Activated naive CD4-positive, alpha-beta T cell treated with anti-CD3 and anti-CD28 coated beads, Interleukin-2, amount 10 ng/mL, durations not matched to agents 7 days and 5 days (primary cell): ENCODE measurements around the gene DNAH10.
"Not testable (repeated sequence)": the region's sequence is repeated elsewhere in the genome, so short reads cannot be mapped to it uniquely, and the experiment has no call there.

Source experiments
- CTCF ChIA-PET: fragments of 350-600 bp; sonication (Branson Sonifier 250); formaldehyde crosslinking; loops from one replicate; lab custom pipeline; 2021; ENCODE audit warnings: antibody characterized with exemption; lab: Charles Lee
- DNase-seq: peaks from one replicate; pipeline ENCODE4 v3.0.0-alpha.2; 2020
- H3K27ac Mint-ChIP-seq: one replicate; pipeline ENCODE4 v1.8.0; 2021; ENCODE audit warnings: mild to moderate bottlenecking, moderate library complexity, mixed read lengths
- H3K27me3 Mint-ChIP-seq: one replicate; pipeline ENCODE4 v1.8.0; 2021; ENCODE audit warnings: mild to moderate bottlenecking, mixed read lengths
- H3K36me3 Mint-ChIP-seq: one replicate; pipeline ENCODE4 v1.8.0; 2021; ENCODE audit warnings: mixed read lengths
- H3K4me1 Mint-ChIP-seq: one replicate; pipeline ENCODE4 v1.8.0; 2021; ENCODE audit warnings: mixed read lengths
- H3K4me3 Mint-ChIP-seq: one replicate; pipeline ENCODE4 v1.8.0; 2021; ENCODE audit warnings: mild to moderate bottlenecking, moderate library complexity, mixed read lengths
- H3K9me3 Mint-ChIP-seq: one replicate; pipeline ENCODE4 v1.8.0; 2021; ENCODE audit warnings: mixed read lengths

Gene DNAH10

DNA sequence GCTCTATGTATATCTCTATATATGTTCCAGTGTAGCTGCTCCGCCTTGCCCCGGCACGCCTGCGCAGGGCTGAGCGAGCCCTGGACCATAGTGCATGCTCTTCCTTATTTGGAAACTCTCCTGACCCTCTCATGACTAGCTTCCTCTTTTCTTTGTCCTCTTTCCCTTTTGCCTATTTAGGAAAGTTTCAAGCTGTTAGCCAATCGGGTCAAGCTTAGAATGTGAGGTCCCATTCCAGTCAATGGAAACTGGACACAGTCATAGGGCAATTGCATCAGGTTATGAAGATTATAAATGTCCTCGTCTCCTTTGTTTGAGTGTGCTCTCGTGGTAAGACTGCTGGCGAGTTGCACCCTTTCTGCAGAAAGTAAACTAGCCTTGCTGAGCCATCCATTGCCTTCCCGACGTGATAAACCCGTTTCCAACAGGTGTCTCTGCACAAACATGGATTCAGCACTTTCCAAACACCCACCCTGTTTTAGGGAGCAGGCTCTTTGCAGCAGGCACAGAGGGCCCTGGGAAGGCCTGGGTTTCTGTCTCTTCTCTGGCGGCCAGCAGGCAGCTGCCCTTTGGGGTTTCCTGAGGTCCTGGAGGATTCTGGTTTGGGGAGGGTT lies 179.6 kb downstream of the DNAH10 start:
- H3K36me3 Mint-ChIP-seq, result peaks cover 19% of the 10 kb centered on the region
- H3K27me3 Mint-ChIP-seq, result no peaks in the 10 kb centered on the region
- peaks cover 25% of the 10 kb centered on the region for H3K4me1 Mint-ChIP-seq
- peaks cover 3% of the 10 kb centered on the region for H3K9me3 Mint-ChIP-seq
- H3K4me3 Mint-ChIP-seq, result no peak overlapping the region
- no peak for DNase-seq
- CTCF ChIA-PET, result interaction anchor here (1.7 kb wide), 1 partner anchor 36 kb away, joined by 4 read pairs; no protein-coding TSS in a partner anchor
- no peak overlapping the region for H3K27ac Mint-ChIP-seq

DNA sequence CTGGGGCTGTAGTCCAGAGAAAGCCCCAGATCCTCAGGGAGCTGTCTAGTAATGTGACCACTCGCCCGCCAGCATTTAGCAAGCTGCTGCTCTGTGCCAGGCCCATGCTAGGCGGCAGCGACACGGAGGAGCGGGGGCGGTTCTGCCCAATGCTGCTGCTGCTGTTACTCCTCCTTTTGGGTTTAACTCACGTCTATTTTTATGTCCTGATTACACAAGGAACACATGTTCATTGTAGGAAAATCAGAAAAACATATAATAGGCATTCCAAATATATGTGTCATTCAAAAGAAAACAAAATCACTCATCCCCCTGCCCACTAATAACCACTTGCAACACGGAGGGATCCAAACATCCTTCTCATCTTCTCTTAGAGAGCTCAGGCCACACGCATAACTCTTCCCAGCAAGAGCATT lies 180.1 kb downstream of the DNAH10 start:
- Mint-ChIP-seq H3K4me1 (peaks cover 23% of the 10 kb centered on the region), H3K36me3 (peaks cover 17% of the 10 kb centered on the region), H3K9me3 (peaks cover 3% of the 10 kb centered on the region), H3K27ac (no peak overlapping the region), H3K4me3 (no peak overlapping the region), H3K27me3 (no peaks in the 10 kb centered on the region)
- no peak for DNase-seq
- CTCF ChIA-PET, result no interaction called here

DNA sequence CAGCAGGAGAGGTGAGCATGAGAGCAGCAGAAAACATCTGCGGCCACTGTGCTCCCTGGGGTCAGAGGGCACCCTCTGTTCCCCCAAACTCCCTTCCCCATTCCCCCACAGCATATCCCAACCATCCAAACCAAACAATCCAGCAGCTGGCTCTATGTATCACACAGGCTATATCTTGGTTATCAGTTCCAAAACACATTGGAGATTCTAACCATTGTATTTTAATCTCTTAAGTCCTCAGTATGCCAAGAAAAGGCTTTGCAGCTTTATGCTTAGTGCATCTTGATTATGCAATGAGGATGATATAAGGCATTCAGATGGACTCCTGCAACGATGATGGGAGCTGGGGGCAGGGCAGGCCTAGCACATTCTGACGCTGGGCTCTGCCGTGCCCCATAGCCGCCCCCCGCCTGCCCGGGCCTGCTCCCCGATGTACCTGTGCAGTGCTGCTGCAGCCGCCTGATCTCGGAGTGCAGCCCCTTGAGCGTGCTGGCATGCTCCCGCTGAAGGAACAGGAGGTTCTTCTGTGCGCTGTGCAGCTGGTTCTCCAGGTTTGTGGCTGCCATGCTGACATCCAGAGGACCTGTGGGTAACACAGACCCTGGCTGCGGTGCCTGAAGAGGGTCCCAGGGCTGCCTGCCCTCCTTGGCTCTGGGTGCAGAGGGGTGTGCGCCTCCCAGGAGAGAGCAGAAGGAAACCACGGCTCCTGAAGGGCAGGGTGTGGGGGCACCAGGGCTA lies 181.0 kb downstream of the DNAH10 start:
- H3K4me3 Mint-ChIP-seq, result no peak overlapping the region
- H3K4me1 Mint-ChIP-seq, result peaks cover 15% of the 10 kb centered on the region
- peaks cover 14% of the 10 kb centered on the region for H3K36me3 Mint-ChIP-seq
- H3K27ac Mint-ChIP-seq, result no peak overlapping the region
- no peaks in the 10 kb centered on the region for H3K27me3 Mint-ChIP-seq
- no peak for DNase-seq
- peaks cover 3% of the 10 kb centered on the region for H3K9me3 Mint-ChIP-seq
- CTCF ChIA-PET, result no interaction called here

- CTCF ChIA-PET, result interaction anchor here (1.2 kb wide), 1 partner anchor 11 kb away, joined by 3 read pairs; no protein-coding TSS in a partner anchor
- H3K27ac Mint-ChIP-seq, result no peak overlapping the region
- H3K4me3 Mint-ChIP-seq, result no peak overlapping the region
- peaks cover 14% of the 10 kb centered on the region for H3K36me3 Mint-ChIP-seq
- DNase-seq, result no peak
- H3K9me3 Mint-ChIP-seq, result peaks cover 3% of the 10 kb centered on the region
- no peaks in the 10 kb centered on the region for H3K27me3 Mint-ChIP-seq
- H3K4me1 Mint-ChIP-seq, result peaks cover 7% of the 10 kb centered on the region
Measured at GRCh38 chr12:123943816-123944215, 181.7 kb downstream of the DNAH10 start.

- Mint-ChIP-seq H3K36me3 (peaks cover 14% of the 10 kb centered on the region), H3K27ac (no peak overlapping the region), H3K27me3 (no peaks in the 10 kb centered on the region), H3K4me3 (no peak overlapping the region), H3K9me3 (peaks cover 3% of the 10 kb centered on the region), H3K4me1 (peaks cover 3% of the 10 kb centered on the region)
- no peak for DNase-seq
- CTCF ChIA-PET, result interaction anchor here (1.2 kb wide), 1 partner anchor 12 kb away, joined by 3 read pairs; no protein-coding TSS in a partner anchor
Measured at GRCh38 chr12:123944696-123945095, 182.6 kb downstream of the DNAH10 start.

DNA sequence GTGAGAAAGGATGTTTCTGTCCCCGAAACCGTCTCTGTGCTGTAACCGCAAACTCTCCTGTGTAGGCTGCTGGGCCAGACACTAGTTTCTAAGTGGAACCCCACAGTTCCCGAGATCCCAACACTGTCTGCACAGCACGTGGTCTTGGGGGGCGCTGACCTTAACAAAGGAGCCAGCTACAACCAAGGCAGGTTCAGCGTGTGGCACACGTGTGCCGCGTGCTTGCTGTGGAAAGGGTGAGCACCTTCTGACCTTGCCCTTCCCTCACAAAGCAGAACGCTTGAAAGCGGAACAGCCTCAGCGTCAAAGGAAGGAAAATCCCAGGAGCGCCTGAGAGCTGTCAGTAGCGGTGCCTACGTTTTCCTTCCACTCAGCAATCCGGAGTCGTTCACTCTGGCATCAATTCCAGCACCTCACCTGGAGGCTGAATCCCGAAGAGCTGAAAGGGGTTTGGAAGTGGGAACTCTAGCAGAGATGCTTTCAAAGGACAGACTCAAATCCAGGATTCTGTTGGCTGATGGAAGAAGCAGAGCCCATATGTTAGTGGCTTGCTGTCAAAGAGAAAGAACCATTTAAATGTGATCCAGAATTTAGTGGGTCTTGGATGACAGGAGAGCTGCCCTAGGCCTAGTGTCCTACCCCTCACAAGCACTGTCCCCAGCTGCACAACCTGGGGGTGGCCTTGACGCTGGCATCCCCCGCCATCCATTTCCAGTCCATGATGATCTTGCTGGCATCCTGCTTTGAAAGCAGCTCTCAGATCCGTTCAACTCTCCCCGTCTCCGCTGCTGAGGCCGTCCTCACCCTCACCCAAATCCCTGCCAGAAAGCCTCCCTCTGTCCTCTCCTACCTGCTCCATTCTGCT lies 183.4 kb downstream of the DNAH10 start:
- Mint-ChIP-seq H3K36me3 (peaks cover 14% of the 10 kb centered on the region), H3K4me1 (peaks cover 3% of the 10 kb centered on the region), H3K4me3 (no peak overlapping the region), H3K27ac (no peak overlapping the region), H3K27me3 (no peaks in the 10 kb centered on the region), H3K9me3 (peaks cover 3% of the 10 kb centered on the region)
- CTCF ChIA-PET, result no interaction called here
- no peak for DNase-seq

GRCh38 chr12:123946152-123946515 lies 184.0 kb downstream of the DNAH10 start:
- peaks cover 3% of the 10 kb centered on the region for H3K4me1 Mint-ChIP-seq
- H3K36me3 Mint-ChIP-seq, result peaks cover 14% of the 10 kb centered on the region
- no peak for DNase-seq
- H3K27me3 Mint-ChIP-seq, result no peaks in the 10 kb centered on the region
- H3K9me3 Mint-ChIP-seq, result peaks cover 3% of the 10 kb centered on the region
- CTCF ChIA-PET, result no interaction called here
- no peak overlapping the region for H3K27ac Mint-ChIP-seq
- H3K4me3 Mint-ChIP-seq, result no peak overlapping the region

GRCh38 chr12:123946516-123947505 lies 184.7 kb downstream of the DNAH10 start:
- not testable (repeated sequence) for H3K27ac Mint-ChIP-seq, H3K36me3 Mint-ChIP-seq, DNase-seq, H3K9me3 Mint-ChIP-seq, H3K4me3 Mint-ChIP-seq, H3K4me1 Mint-ChIP-seq, H3K27me3 Mint-ChIP-seq
- CTCF ChIA-PET, result interaction anchor here (0.8 kb wide), 1 partner anchor 37 kb away, joined by 3 read pairs; no protein-coding TSS in a partner anchor

DNA sequence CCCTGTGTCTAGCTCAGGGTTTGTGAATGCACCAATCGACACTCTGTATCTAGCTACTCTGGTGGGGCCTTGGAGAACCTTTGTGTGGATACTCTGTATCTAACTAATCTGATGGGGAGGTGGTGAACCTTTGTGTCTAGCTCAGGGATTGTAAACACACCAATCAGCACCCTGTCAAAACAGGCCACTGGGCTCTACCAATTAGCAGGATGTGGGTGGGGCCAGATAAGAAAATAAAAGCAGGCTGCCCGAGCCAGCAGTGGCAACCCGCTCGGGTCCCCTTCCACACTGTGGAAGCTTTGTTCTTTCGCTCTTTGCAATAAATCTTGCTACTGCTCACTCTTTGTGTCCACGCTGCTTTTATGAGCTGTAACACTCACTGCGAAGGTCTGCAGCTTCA lies 185.4 kb downstream of the DNAH10 start:
- CTCF ChIA-PET, H3K27ac Mint-ChIP-seq, H3K9me3 Mint-ChIP-seq, H3K36me3 Mint-ChIP-seq, H3K4me1 Mint-ChIP-seq, H3K4me3 Mint-ChIP-seq, H3K27me3 Mint-ChIP-seq, DNase-seq: not testable (repeated sequence)

DNA sequence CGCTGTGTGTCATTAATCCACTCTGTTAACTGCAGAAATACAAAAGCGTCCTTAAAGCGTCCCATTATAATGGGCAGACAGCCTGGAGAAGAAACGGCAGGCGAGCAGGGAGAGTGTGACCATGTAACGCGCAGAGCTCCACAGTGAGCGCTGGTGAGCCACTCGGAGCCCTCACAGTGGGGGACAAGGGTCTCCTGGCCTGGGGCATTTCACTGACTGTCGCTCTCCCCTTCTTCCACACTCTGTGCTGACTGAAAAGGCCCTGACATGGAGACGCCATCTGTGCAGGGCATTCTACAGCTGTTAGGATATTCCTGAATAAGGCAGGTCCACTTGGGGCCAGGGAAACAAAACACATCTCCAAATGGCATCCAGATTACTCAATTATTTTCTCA lies 186.3 kb downstream of the DNAH10 start:
- Mint-ChIP-seq H3K4me3 (no peak overlapping the region), H3K27me3 (no peaks in the 10 kb centered on the region), H3K9me3 (no peaks in the 10 kb centered on the region), H3K36me3 (no peaks in the 10 kb centered on the region), H3K27ac (no peak overlapping the region), H3K4me1 (peaks cover 3% of the 10 kb centered on the region)
- CTCF ChIA-PET, result no interaction called here
- DNase-seq, result no peak

GRCh38 chr12:123948796-123949769 lies 187.0 kb downstream of the DNAH10 start:
- Mint-ChIP-seq H3K36me3 (no peaks in the 10 kb centered on the region), H3K4me3 (no peak overlapping the region), H3K27ac (no peak overlapping the region), H3K9me3 (no peaks in the 10 kb centered on the region), H3K27me3 (no peaks in the 10 kb centered on the region), H3K4me1 (peaks cover 3% of the 10 kb centered on the region)
- DNase-seq, result no peak
- CTCF ChIA-PET, result no interaction called here

DNA sequence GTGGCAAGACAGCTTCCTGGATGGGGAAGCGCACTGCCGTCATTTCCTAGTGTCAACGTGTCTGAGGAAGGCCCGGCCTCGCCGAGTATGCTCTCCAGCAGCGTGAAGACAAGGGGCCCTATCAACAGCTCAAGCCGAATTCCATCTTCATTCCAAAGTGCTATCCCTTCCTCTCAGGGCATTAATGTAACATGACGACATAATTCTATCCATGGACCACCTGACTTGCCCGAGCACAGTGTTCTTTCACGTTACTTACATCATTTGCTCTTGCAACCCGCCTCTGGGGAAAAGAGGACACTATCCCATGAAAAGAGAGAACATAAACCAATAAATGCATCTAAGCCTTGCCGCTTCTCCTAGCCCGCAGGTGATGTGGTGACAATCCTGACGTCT lies 187.7 kb downstream of the DNAH10 start:
- Mint-ChIP-seq H3K4me3 (no peak overlapping the region), H3K36me3 (no peaks in the 10 kb centered on the region), H3K27me3 (no peaks in the 10 kb centered on the region), H3K4me1 (no peaks in the 10 kb centered on the region), H3K27ac (no peak overlapping the region), H3K9me3 (no peaks in the 10 kb centered on the region)
- no peak for DNase-seq
- CTCF ChIA-PET, result no interaction called here
